ENCODE data around the gene C1orf56.

Gene C1orf56

GRCh38 chr1:151047591-151047924 lies at the start of gene C1orf56:
TSS of gene C1orf56 (plus strand) at chr1:151047751. CDS start at chr1:151047848, 97 bp downstream.
- DNase-seq (ENCODE audit: low spot score) = peak; percentile 72

- DNase-seq (ENCODE audit: low spot score) = no peak
Observed at GRCh38 chr1:150997949-150998348, 49.6 kb upstream of the C1orf56 start.

GRCh38 chr1:150999051-150999674 lies 48.4 kb upstream of the C1orf56 start:
- no peak for DNase-seq (ENCODE audit: low spot score)

GRCh38 chr1:150999926-151000325 lies 47.6 kb upstream of the C1orf56 start:
- no peak for DNase-seq (ENCODE audit: low spot score)

GRCh38 chr1:151000408-151000807 lies 47.1 kb upstream of the C1orf56 start:
- DNase-seq (ENCODE audit: low spot score) = no peak

- no peak for DNase-seq (ENCODE audit: low spot score)
Observed at GRCh38 chr1:151001602-151002001, 45.9 kb upstream of the C1orf56 start.

GRCh38 chr1:151002051-151002450 lies 45.5 kb upstream of the C1orf56 start:
- DNase-seq (ENCODE audit: low spot score) = no peak

GRCh38 chr1:151002611-151003010 lies 44.9 kb upstream of the C1orf56 start:
- DNase-seq (ENCODE audit: low spot score) = no peak

- no peak for DNase-seq (ENCODE audit: low spot score)
Observed at GRCh38 chr1:151003180-151003579, 44.4 kb upstream of the C1orf56 start.

- peak; percentile 58 for DNase-seq (ENCODE audit: low spot score)
Observed at GRCh38 chr1:151005729-151006319, 41.7 kb upstream of the C1orf56 start.

GRCh38 chr1:151006327-151007052 lies 41.1 kb upstream of the C1orf56 start, which contains the start of gene MINDY1:
TSS of gene MINDY1 (minus strand) at chr1:151006902. CDS start at chr1:151002617, 4,285 bp downstream.
- DNase-seq (ENCODE audit: low spot score) = peak; percentile 96

- no peak for DNase-seq (ENCODE audit: low spot score)
Observed at GRCh38 chr1:151007853-151008243, 39.7 kb upstream of the C1orf56 start.

- DNase-seq (ENCODE audit: low spot score) = peak; percentile 95
Observed at GRCh38 chr1:151008244-151009205, 39.0 kb upstream of the C1orf56 start, which contains the start of gene PRUNE1. TSS of gene PRUNE1 (plus strand) at chr1:151008449. CDS start at chr1:151008633, 184 bp downstream.

- no peak for DNase-seq (ENCODE audit: low spot score)
Observed at GRCh38 chr1:151009206-151009587, 38.4 kb upstream of the C1orf56 start.

GRCh38 chr1:151009674-151010345 lies 37.7 kb upstream of the C1orf56 start:
- DNase-seq (ENCODE audit: low spot score) = no peak

GRCh38 chr1:151010346-151010726 lies 37.2 kb upstream of the C1orf56 start:
- DNase-seq (ENCODE audit: low spot score) = no peak

- no peak for DNase-seq (ENCODE audit: low spot score)
Observed at GRCh38 chr1:151011154-151011850, 36.2 kb upstream of the C1orf56 start.

GRCh38 chr1:151012684-151013471 lies 34.7 kb upstream of the C1orf56 start:
- DNase-seq (ENCODE audit: low spot score) = no peak

- no peak for DNase-seq (ENCODE audit: low spot score)
Observed at GRCh38 chr1:151013518-151013917, 34.0 kb upstream of the C1orf56 start.

- DNase-seq (ENCODE audit: low spot score) = peak; percentile 85
Observed at GRCh38 chr1:151024540-151025146, 22.9 kb upstream of the C1orf56 start.
